Activated CD4-positive, alpha-beta T cell treated with anti-CD3 and anti-CD28 coated beads for 48 hours (primary cell): ENCODE results near the gene C2orf68.
"Not testable (repeated sequence)": the region's sequence is repeated elsewhere in the genome, so short reads cannot be mapped to it uniquely, and the experiment has no call there.

Source experiments
- DNase-seq: peaks from one replicate; pipeline ENCODE4 v3.0.0-alpha.2; 2020

Gene C2orf68

GRCh38 chr2:85598594-85599340 lies 13.1 kb downstream of the C2orf68 start:
- DNase-seq: no peak

- DNase-seq: no peak
Observed at GRCh38 chr2:85597241-85597640, 14.6 kb downstream of the C2orf68 start.

GRCh38 chr2:85596486-85597143 lies 15.3 kb downstream of the C2orf68 start:
- DNase-seq: no peak

- DNase-seq: peak; percentile 54
Observed at GRCh38 chr2:85596026-85596333, 15.9 kb downstream of the C2orf68 start.

GRCh38 chr2:85595301-85596025 lies 16.4 kb downstream of the C2orf68 start, which contains the start of gene RNF181:
Gene RNF181 (plus strand): TSS chr2:85595745. CDS start chr2:85595764, 19 bp downstream.
- peak; percentile 93 for DNase-seq

- no peak for DNase-seq
Observed at GRCh38 chr2:85594715-85595300, 17.1 kb downstream of the C2orf68 start.

- DNase-seq: no peak
Observed at GRCh38 chr2:85593023-85593422, 18.8 kb downstream of the C2orf68 start.

GRCh38 chr2:85592299-85592698 lies 19.6 kb downstream of the C2orf68 start:
- not testable (repeated sequence) for DNase-seq

GRCh38 chr2:85591563-85591962 lies 20.3 kb downstream of the C2orf68 start:
- no peak for DNase-seq

- no peak for DNase-seq
Observed at GRCh38 chr2:85590950-85591349, 20.9 kb downstream of the C2orf68 start.

GRCh38 chr2:85589982-85590791 lies 21.7 kb downstream of the C2orf68 start:
- no peak for DNase-seq

- DNase-seq: no peak
Observed at GRCh38 chr2:85589181-85589580, 22.7 kb downstream of the C2orf68 start.

GRCh38 chr2:85588645-85589044 lies 23.2 kb downstream of the C2orf68 start:
- no peak for DNase-seq

- no peak for DNase-seq
Observed at GRCh38 chr2:85588236-85588635, 23.6 kb downstream of the C2orf68 start.

- DNase-seq: no peak
Observed at GRCh38 chr2:85585781-85586105, 26.1 kb downstream of the C2orf68 start.

GRCh38 chr2:85584857-85585780 lies 26.7 kb downstream of the C2orf68 start:
- DNase-seq: peak; percentile 46

GRCh38 chr2:85584354-85584856 lies 27.5 kb downstream of the C2orf68 start, which contains the start of gene VAMP5:
Gene VAMP5 (plus strand): TSS chr2:85584431. CDS start chr2:85584491, 60 bp downstream.
- DNase-seq: peak; percentile 31

- DNase-seq: peak; percentile 42
Observed at GRCh38 chr2:85583667-85584353, 28.1 kb downstream of the C2orf68 start.

GRCh38 chr2:85582492-85582891 lies 29.4 kb downstream of the C2orf68 start:
- DNase-seq: no peak

- no peak for DNase-seq
Observed at GRCh38 chr2:85580206-85580605, 31.7 kb downstream of the C2orf68 start.
